Frontal cortex (tissue), 4 donors: ENCODE results near the gene FXR2. TPM values are rescaled to one million over a fixed set of nuclear protein-coding genes. Genes with fewer than 3 reads are reported as not detected.
A peak's percentile ranks its signal among the peaks of the same experiment; 100 is the strongest.

Source experiments
- DNase-seq, 2 donors: peaks; one replicate each; pipeline ENCODE4 v3.0.0; 2012; ENCODE audit warnings: low spot score in 2 of 2
- FAIRE-seq: peaks from 2 replicates; lab custom pipeline; 2012; peaks lifted over from hg19 to GRCh38; lab: Jason Lieb, UNC
- total RNA-seq: library from RNA; depleted of rRNA; stranded (reverse); fragments of >200 nt; gene quantifications from one replicate; pipeline ENCODE4 v1.2.3, GENCODE V29; 2014
- donor health status: control.
- donor health status: control.
- donor health status: control.

Gene FXR2
- total RNA-seq, 1 donor from 2014 or later, result 68.1 TPM

DNA sequence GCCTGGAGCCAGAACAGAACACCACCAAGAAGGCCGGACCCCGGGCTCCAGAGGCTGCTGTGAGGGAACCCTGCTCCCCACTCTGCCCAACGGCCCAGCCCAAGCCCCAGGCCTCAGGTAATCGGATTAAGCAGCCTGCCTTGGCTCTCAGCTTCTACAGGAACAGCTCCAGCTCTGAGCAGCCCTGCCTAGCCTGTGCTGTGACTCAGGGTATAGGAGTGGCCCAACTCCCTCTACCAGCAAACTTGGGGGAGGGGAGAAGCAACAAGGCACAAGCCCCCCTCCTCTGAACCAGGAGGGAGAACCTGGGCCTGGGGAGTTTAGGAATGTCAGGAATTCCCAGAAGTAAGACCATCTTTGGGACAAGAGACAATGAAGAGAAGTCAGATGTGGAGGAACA lies 24.0 kb downstream of the FXR2 start:
- no peak for DNase-seq
- no peak for FAIRE-seq

- FAIRE-seq (no peak), DNase-seq (no peak)
These were observed 24.6 kb downstream of the FXR2 start, which contains the start of gene SOX15 for GRCh38 chr17:7589891-7590691. Gene SOX15, minus strand, starts transcription at chr17:7590094. Its CDS starts 418 bp downstream, at chr17:7589676.

- FAIRE-seq, result no peak
- DNase-seq, result peak; percentile 88 to 96
These were observed 25.4 kb downstream of the FXR2 start for GRCh38 chr17:7589204-7589868.

- peak in 1 of 2 donors; percentile 57 for DNase-seq
- FAIRE-seq, result no peak
These were observed 26.0 kb downstream of the FXR2 start for GRCh38 chr17:7588553-7589203.

DNA sequence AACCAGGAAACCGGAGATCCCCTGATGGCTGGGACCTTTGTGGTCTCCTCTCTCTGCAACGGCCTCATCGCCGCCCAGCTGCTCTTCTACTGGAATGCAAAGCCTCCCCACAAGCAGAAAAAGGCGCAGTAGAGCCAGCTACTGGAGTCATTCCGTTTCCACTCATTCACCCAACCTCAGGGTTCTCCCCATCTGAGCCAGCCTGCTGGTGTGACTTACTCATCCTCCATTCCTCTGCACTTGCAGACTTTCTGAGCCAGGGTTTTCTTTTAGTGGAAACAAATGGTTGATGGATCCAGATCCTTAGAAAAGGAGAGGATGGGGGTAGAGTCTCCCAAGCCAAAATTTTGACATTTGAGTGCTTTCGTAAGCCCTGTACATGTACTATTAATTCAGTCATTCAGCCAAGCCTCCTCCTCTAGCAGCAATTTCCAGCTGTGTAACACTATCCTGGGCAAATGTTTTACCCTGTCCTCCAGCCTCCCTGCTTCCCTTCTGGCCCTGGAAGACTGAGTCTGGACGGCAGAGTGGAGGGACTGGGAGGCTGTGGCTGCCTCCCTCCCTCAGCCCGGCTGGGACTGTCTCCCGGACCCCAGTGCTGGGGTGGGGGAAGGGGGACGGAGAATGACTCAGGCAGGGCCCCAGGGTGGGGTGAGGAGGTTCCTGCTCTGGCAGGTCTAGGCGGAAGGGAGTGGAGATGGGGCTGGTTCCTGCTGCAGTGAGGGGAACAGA lies 27.1 kb downstream of the FXR2 start:
- DNase-seq (no peak), FAIRE-seq (no peak)

DNA sequence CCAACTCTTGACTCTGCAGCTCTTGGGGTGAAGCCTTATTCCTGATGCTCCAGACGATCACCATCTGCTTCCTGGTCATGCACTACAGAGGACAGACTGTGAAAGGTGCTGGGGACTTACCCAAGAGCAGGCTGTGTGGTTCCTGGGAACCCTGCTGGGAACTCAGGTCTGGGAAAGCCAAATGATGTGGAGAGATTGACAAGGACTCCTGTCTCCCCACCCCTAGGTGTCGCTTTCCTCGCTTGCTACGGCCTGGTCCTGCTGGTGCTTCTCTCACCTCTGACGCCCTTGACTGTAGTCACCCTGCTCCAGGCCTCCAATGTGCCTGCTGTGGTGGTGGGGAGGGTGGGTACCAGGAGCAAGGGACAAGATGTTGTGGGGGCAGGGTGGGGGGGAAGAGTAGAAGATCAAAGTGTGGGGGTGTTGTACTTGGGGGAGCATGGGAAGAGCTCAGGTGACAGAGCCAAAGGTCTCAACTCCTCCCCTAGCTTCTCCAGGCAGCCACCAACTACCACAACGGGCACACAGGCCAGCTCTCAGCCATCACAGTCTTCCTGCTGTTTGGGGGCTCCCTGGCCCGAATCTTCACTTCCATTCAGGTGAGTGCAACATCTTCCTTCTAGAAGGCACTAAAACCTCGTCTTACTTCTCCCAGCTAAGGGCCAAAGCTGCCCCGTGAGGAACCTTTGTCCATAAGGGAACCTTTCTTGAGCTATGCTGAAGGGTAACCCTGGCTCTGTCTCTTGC lies 27.9 kb downstream of the FXR2 start:
- DNase-seq (no peak), FAIRE-seq (no peak)

- peak; percentile 87 to 89 for DNase-seq
- no peak for FAIRE-seq
These were observed 31.2 kb downstream of the FXR2 start, which contains the start of gene MPDU1 for GRCh38 chr17:7583253-7584109. Gene MPDU1, plus strand, starts transcription at chr17:7583852. Its CDS starts 11 bp downstream, at chr17:7583863.

- FAIRE-seq (no peak), DNase-seq (no peak)
These were observed 32.1 kb downstream of the FXR2 start for GRCh38 chr17:7582396-7583252.

DNA sequence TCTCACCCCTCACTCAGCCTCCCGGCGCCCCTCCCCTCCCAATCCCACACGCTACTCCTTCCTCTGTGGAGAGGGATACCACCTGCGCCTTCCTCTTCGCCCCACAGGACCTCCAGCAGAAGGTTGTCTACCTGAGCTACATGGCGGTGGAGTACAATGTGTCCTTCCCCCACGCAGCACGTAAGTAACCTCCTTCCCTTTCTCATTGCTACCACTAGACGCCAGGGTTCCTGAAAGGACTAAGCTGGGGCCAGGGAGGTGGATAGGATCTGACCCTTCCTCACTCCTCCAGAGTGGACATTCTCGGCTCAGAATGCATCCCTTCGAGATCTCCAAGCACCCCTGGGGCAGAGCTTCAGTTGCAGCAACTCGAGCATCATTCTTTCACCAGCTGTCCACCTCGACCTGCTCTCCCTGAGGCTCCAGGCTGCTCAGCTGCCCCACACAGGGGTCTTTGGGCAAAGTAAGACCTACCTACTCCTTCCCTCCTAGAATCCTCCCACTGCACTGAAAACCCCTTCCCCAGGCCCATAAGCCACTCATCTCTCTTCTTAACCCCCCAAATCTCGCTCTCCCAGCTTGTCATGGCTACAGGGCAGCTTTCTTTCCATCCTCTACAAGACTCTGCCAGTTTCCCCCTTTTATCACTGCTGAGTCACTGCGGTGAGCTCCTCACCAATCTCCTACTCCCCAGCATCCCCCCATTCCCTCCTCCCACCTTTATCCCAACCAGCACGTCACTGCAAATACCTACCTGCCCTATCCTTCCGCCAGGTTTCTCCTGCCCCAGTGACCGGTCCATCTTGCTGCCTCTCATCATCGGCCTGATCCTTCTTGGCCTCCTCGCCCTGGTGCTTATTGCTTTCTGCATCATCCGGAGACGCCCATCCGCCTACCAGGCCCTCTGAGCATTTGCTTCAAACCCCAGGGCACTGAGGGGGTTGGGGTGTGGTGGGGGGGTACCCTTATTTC lies 33.8 kb downstream of the FXR2 start:
- no peak for FAIRE-seq
- DNase-seq, result no peak

DNA sequence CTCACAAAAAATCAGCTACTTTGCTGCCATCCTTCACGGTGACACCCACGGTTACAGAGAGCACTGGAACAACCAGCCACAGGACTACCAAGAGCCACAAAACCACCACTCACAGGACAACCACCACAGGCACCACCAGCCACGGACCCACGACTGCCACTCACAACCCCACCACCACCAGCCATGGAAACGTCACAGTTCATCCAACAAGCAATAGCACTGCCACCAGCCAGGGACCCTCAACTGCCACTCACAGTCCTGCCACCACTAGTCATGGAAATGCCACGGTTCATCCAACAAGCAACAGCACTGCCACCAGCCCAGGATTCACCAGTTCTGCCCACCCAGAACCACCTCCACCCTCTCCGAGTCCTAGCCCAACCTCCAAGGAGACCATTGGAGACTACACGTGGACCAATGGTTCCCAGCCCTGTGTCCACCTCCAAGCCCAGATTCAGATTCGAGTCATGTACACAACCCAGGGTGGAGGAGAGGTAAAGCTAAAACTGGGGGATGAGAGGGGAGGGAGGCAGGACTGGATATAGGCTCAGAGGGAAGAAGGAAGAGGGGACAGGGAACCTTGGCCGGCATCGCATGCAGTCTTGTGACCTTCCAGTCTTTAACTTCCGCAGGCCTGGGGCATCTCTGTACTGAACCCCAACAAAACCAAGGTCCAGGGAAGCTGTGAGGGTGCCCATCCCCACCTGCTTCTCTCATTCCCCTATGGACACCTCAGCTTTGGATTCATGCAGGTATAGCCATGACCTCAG lies 34.7 kb downstream of the FXR2 start:
- DNase-seq (no peak), FAIRE-seq (no peak)

DNA sequence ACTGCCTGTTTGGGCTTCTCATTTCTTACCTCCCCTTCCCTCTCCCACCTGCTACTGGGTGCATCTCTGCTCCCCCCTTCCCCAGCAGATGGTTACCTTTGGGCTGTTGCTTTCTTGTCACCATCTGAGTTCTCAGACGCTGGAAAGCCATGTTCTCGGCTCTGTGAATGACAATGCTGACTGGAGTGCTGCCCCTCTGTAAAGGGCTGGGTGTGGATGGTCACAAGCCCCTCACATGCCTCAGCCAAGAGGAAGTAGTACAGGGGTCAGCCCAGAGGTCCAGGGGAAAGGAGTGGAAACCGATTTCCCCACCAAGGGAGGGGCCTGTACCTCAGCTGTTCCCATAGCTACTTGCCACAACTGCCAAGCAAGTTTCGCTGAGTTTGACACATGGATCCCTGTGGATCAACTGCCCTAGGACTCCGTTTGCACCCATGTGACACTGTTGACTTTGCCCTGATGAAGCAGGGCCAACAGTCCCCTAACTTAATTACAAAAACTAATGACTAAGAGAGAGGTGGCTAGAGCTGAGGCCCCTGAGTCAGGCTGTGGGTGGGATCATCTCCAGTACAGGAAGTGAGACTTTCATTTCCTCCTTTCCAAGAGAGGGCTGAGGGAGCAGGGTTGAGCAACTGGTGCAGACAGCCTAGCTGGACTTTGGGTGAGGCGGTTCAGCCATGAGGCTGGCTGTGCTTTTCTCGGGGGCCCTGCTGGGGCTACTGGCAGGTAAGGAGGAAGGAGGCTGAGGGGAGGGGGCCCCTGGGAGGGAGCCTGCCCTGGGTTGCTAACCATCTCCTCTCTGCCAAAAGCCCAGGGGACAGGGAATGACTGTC lies 35.5 kb downstream of the FXR2 start, which contains the start of gene CD68:
TSS of gene CD68 (plus strand) at position 638 of the 833 bp plus-strand sequence. CDS start at position 678, 40 bp downstream.
- FAIRE-seq, result no peak

DNA sequence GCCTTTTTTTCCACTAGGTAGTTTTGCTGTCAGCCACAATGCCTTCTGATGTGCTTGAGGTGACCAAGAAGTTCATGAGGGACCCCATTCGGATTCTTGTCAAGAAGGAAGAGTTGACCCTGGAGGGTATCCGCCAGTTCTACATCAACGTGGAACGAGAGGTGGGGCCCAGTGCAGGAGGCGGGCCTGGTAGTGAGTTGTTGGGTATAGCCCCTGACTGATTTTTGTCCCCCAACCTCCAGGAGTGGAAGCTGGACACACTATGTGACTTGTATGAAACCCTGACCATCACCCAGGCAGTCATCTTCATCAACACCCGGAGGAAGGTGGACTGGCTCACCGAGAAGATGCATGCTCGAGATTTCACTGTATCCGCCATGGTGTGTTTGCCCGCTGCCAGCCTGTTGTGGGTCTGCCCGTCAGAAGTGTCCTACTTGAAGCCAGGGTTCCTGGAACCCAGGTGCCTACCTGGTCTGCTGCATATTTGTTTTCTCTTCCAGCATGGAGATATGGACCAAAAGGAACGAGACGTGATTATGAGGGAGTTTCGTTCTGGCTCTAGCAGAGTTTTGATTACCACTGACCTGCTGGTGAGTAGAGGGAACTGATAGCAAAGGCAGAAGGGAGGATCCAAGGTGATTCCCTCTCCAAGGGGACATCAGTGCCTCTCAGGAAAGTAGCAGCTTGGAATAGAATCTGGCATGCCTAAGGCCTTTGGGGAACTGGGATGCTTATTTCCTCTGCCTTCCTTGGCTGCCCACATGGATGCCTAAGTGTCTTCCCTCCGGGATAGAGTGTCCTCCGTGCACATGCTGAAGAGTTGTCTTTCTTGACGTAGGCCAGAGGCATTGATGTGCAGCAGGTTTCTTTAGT lies 37.1 kb downstream of the FXR2 start:
- FAIRE-seq, result no peak
- DNase-seq, result no peak

More for the DNA sequence above, 35.5 kb downstream of the FXR2 start, which contains the start of gene CD68:
- DNase-seq, result peak in 1 of 2 donors; percentile 72

- DNase-seq, result no peak
- FAIRE-seq, result no peak
These were observed 38.2 kb downstream of the FXR2 start for GRCh38 chr17:7576432-7576937.
